Measurements from ENCODE around the gene HSPB1. TPM values are rescaled to one million over a fixed set of nuclear protein-coding genes. Genes with fewer than 3 reads are reported as not detected.
A peak's percentile ranks its signal among the peaks of the same experiment; 100 is the strongest.

HSPB1 gene
- total RNA-seq, 1 experiment from 2014 or later, result 202 TPM

DNA sequence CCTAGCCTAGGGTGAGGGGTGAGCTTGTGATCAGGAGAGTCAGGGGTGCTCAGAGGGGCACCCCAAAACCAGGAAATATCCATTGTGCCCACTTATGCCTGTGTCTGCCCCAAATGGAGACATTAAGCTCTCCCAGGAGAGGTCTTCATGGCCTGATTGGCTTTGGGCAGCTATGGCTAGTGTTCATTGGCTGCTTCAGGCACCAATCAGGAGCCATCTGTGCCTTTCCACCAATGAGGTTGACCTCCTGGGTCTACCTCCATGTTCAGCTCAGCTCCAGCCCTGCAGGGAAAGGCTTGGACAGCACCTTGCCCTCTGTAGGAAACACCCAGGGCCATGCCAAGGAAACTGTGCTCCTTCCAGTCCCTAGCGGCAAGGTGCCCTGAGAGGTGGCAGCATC lies 23.9 kb upstream of the HSPB1 start:
- Mint-ChIP-seq H3K4me3 (no peak overlapping the region), H3K4me1 (peaks cover 23% of the 10 kb centered on the region), H3K27me3 (ENCODE audit: low read depth) (peaks cover 56% of the 10 kb centered on the region), H3K9me3 (no peaks in the 10 kb centered on the region), H3K27ac (no peak overlapping the region), H3K36me3 (no peaks in the 10 kb centered on the region)
- ATAC-seq, result peak; percentile 25
- POLR2A ChIA-PET, result no interaction called here
- no peak for TF ChIP-seq CREM (CRISPR knock-in tag; IDR thresholded peaks at IDR 0.05)
- peak; percentile 68 for TF ChIP-seq NFYB (CRISPR knock-in tag; conservative IDR thresholded peaks at IDR 0.05; ENCODE audit: low read depth)
- DNase-seq (ENCODE audit: low spot score), result no peak
- CTCF ChIA-PET, result interaction anchor here (1.0 to 5.5 kb wide), 3 partner anchors 17 to 100 kb away, joined by 5 to 34 read pairs (median 6); no protein-coding TSS in a partner anchor

DNA sequence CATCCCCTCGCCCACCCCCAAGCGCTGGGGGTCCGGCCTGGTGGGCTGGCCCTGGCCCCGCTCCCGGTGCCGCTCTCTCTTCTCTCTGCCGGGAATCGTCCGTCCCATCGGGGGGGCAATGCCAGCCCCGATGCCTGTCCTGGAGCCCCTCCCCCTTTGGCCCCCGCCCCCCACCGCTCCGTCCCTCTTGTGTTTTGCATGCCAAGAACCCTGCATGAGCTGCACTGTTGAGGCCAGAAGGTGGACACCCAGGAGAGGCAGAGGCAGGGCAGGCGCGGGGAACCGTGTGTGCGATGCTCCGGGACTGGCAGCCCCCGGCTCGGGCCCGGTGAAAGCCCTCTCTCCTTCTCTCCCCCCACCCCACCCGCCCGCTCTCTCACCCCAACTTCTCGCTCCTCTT lies 22.1 kb upstream of the HSPB1 start:
- Mint-ChIP-seq H3K4me3 (peak overlapping the region; percentile 84), H3K4me1 (peaks cover 19% of the 10 kb centered on the region), H3K27me3 (ENCODE audit: low read depth) (peaks cover 67% of the 10 kb centered on the region), H3K27ac (no peak overlapping the region), H3K9me3 (no peaks in the 10 kb centered on the region), H3K36me3 (no peaks in the 10 kb centered on the region)
- ATAC-seq (peak; percentile 17; the same call in 1 of the 2 replicates), DNase-seq (ENCODE audit: low spot score) (peak; percentile 42)
- POLR2A ChIA-PET, result interaction anchor here (0.5 kb wide), 1 partner anchor 34 kb away, joined by 3 read pairs; no protein-coding TSS in a partner anchor
- CTCF ChIA-PET, result interaction anchor here (1.0 to 5.5 kb wide), 2 partner anchors 19 to 34 kb away, joined by 7 to 34 read pairs; no protein-coding TSS in a partner anchor
- TF ChIP-seq RORB (CRISPR knock-in tag; IDR thresholded peaks at IDR 0.05) (no peak), ZNF671 (CRISPR knock-in tag; IDR thresholded peaks at IDR 0.05) (no peak), ZNF232 (CRISPR knock-in tag; IDR thresholded peaks at IDR 0.05) (no peak), TEAD1 (CRISPR knock-in tag; IDR thresholded peaks at IDR 0.05) (no peak), SMAD3 (CRISPR knock-in tag; IDR thresholded peaks at IDR 0.05; ENCODE audit: borderline replicate concordance) (no peak), MXD4 (CRISPR knock-in tag; IDR thresholded peaks at IDR 0.05; ENCODE audit: borderline replicate concordance) (no peak), FOXJ3 (CRISPR knock-in tag; IDR thresholded peaks at IDR 0.05; ENCODE audit: borderline replicate concordance) (no peak), JUN (CRISPR knock-in tag; IDR thresholded peaks at IDR 0.05) (no peak), TP53 (CRISPR knock-in tag; IDR thresholded peaks at IDR 0.05) (no peak), NFATC4 (CRISPR knock-in tag; IDR thresholded peaks at IDR 0.05) (no peak)
- TF ChIP-seq, protein P1, sequence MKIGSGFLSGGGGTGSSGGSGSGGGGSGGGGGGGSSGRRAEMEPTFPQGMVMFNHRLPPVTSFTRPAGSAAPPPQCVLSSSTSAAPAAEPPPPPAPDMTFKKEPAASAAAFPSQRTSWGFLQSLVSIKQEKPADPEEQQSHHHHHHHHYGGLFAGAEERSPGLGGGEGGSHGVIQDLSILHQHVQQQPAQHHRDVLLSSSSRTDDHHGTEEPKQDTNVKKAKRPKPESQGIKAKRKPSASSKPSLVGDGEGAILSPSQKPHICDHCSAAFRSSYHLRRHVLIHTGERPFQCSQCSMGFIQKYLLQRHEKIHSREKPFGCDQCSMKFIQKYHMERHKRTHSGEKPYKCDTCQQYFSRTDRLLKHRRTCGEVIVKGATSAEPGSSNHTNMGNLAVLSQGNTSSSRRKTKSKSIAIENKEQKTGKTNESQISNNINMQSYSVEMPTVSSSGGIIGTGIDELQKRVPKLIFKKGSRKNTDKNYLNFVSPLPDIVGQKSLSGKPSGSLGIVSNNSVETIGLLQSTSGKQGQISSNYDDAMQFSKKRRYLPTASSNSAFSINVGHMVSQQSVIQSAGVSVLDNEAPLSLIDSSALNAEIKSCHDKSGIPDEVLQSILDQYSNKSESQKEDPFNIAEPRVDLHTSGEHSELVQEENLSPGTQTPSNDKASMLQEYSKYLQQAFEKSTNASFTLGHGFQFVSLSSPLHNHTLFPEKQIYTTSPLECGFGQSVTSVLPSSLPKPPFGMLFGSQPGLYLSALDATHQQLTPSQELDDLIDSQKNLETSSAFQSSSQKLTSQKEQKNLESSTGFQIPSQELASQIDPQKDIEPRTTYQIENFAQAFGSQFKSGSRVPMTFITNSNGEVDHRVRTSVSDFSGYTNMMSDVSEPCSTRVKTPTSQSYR (CRISPR knock-in tag; IDR thresholded peaks at IDR 0.05), result no peak
- TF ChIP-seq, protein P2, sequence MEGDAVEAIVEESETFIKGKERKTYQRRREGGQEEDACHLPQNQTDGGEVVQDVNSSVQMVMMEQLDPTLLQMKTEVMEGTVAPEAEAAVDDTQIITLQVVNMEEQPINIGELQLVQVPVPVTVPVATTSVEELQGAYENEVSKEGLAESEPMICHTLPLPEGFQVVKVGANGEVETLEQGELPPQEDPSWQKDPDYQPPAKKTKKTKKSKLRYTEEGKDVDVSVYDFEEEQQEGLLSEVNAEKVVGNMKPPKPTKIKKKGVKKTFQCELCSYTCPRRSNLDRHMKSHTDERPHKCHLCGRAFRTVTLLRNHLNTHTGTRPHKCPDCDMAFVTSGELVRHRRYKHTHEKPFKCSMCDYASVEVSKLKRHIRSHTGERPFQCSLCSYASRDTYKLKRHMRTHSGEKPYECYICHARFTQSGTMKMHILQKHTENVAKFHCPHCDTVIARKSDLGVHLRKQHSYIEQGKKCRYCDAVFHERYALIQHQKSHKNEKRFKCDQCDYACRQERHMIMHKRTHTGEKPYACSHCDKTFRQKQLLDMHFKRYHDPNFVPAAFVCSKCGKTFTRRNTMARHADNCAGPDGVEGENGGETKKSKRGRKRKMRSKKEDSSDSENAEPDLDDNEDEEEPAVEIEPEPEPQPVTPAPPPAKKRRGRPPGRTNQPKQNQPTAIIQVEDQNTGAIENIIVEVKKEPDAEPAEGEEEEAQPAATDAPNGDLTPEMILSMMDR (IDR thresholded peaks at IDR 0.05), result no peak
- TF ChIP-seq, protein P3, sequence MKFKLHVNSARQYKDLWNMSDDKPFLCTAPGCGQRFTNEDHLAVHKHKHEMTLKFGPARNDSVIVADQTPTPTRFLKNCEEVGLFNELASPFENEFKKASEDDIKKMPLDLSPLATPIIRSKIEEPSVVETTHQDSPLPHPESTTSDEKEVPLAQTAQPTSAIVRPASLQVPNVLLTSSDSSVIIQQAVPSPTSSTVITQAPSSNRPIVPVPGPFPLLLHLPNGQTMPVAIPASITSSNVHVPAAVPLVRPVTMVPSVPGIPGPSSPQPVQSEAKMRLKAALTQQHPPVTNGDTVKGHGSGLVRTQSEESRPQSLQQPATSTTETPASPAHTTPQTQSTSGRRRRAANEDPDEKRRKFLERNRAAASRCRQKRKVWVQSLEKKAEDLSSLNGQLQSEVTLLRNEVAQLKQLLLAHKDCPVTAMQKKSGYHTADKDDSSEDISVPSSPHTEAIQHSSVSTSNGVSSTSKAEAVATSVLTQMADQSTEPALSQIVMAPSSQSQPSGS (CRISPR knock-in tag; IDR thresholded peaks at IDR 0.05; ENCODE audit: borderline replicate concordance, low read depth), result no peak
- TF ChIP-seq, protein P4, sequence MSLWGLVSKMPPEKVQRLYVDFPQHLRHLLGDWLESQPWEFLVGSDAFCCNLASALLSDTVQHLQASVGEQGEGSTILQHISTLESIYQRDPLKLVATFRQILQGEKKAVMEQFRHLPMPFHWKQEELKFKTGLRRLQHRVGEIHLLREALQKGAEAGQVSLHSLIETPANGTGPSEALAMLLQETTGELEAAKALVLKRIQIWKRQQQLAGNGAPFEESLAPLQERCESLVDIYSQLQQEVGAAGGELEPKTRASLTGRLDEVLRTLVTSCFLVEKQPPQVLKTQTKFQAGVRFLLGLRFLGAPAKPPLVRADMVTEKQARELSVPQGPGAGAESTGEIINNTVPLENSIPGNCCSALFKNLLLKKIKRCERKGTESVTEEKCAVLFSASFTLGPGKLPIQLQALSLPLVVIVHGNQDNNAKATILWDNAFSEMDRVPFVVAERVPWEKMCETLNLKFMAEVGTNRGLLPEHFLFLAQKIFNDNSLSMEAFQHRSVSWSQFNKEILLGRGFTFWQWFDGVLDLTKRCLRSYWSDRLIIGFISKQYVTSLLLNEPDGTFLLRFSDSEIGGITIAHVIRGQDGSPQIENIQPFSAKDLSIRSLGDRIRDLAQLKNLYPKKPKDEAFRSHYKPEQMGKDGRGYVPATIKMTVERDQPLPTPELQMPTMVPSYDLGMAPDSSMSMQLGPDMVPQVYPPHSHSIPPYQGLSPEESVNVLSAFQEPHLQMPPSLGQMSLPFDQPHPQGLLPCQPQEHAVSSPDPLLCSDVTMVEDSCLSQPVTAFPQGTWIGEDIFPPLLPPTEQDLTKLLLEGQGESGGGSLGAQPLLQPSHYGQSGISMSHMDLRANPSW (CRISPR knock-in tag; conservative IDR thresholded peaks at IDR 0.05; ENCODE audit: low read depth), result no peak

Data from WTC11 (cell line).